Liver (tissue), 9 donors: ENCODE results near the gene TP73. TPM values are rescaled to one million over a fixed set of nuclear protein-coding genes. Genes with fewer than 3 reads are reported as not detected.

ENCODE experiments used
- DNase-seq: peaks from one replicate; pipeline ENCODE4 v3.0.0-alpha.2; 2017; ENCODE audit warnings: low spot score
- H3K27ac ChIP-seq, 2 donors: one replicate each; pipeline ENCODE4 v1.7.0; 2013; ENCODE audit warnings: inconsistent platforms in 2 of 2, low read length in 2 of 2, control low read depth in 1 of 2, low read depth in 1 of 2, mild to moderate bottlenecking in 1 of 2
- H3K27me3 ChIP-seq, 4 donors: one replicate each; pipeline versions ENCODE4 v1.6.1 to v1.7.0; 2013; ENCODE audit warnings: low read length in 3 of 4, inconsistent platforms in 1 of 4, mild to moderate bottlenecking in 1 of 4, moderate library complexity in 1 of 4; ENCODE audit not compliant: control insufficient read depth in 4 of 4, insufficient read depth in 4 of 4
- H3K36me3 ChIP-seq, 4 donors: one replicate each; pipeline versions ENCODE4 v1.6.1 to v1.7.0; 2013; ENCODE audit warnings: low read length in 3 of 4, mild to moderate bottlenecking in 3 of 4, low read depth in 1 of 4, moderate library complexity in 1 of 4; ENCODE audit not compliant: control insufficient read depth in 4 of 4, insufficient read depth in 3 of 4
- H3K4me1 ChIP-seq, 4 donors: one replicate each; pipeline versions ENCODE4 v1.6.1 to v1.7.0; 2013; ENCODE audit warnings: low read length in 3 of 4, mild to moderate bottlenecking in 3 of 4, moderate library complexity in 1 of 4; ENCODE audit not compliant: control insufficient read depth in 4 of 4, insufficient read depth in 4 of 4
- H3K4me3 ChIP-seq, 3 donors: one replicate each; pipeline versions ENCODE4 v1.6.1 to v1.7.0; 2013; ENCODE audit warnings: low read length in 3 of 3, control low read depth in 1 of 3, low read depth in 1 of 3, mild to moderate bottlenecking in 1 of 3
- H3K9ac ChIP-seq, 2 donors: one replicate each; pipeline ENCODE4 v1.7.0; 2013; ENCODE audit warnings: low read length in 2 of 2, mild to moderate bottlenecking in 2 of 2, moderate library complexity in 2 of 2, control low read depth in 1 of 2, low read depth in 1 of 2
- H3K9me3 ChIP-seq, 4 donors: one replicate each; pipeline versions ENCODE4 v1.6.1 to v1.7.0; 2013; ENCODE audit warnings: low read length in 3 of 4; ENCODE audit not compliant: control insufficient read depth in 4 of 4
- EGR1 ChIP-seq, 2 donors: IDR thresholded peaks; 2 replicates each; pipeline ENCODE4 v1.6.1; 2016 to 2018; ENCODE audit warnings: antibody characterized with exemption in 2 of 2, low read depth in 2 of 2
- FOXA1 ChIP-seq: IDR thresholded peaks from 2 replicates; pipeline ENCODE4 v1.6.1; 2016; ENCODE audit warnings: antibody characterized with exemption
- FOXA2 ChIP-seq: IDR thresholded peaks from 2 replicates; pipeline ENCODE4 v1.6.1; 2016; ENCODE audit warnings: antibody characterized with exemption
- HNF4A ChIP-seq, 2 donors: conservative IDR thresholded peaks; 2 replicates each; pipeline ENCODE4 v1.6.1; 2016; ENCODE audit warnings: antibody characterized with exemption in 2 of 2, mild to moderate bottlenecking in 2 of 2
- HNF4G ChIP-seq: IDR thresholded peaks from 2 replicates; pipeline ENCODE4 v1.6.1; 2016; ENCODE audit warnings: antibody characterized with exemption
- JUND ChIP-seq, 2 donors: IDR thresholded peaks; 2 replicates each; pipeline ENCODE4 v1.6.1; 2016; ENCODE audit warnings: antibody characterized with exemption in 2 of 2
- RAD21 ChIP-seq, 2 donors: IDR thresholded peaks; 2 replicates each; pipeline ENCODE4 v1.6.1; 2016; ENCODE audit warnings: antibody characterized with exemption in 2 of 2, mild to moderate bottlenecking in 2 of 2
- RXRA ChIP-seq, 2 donors: IDR thresholded peaks; 2 replicates each; pipeline ENCODE4 v1.6.1; 2017 to 2018; ENCODE audit warnings: antibody characterized with exemption in 2 of 2, mild to moderate bottlenecking in 1 of 2
- TAF1 ChIP-seq: conservative IDR thresholded peaks from 2 replicates; pipeline ENCODE4 v1.6.1; 2016; ENCODE audit warnings: antibody characterized with exemption, mild to moderate bottlenecking
- YY1 ChIP-seq: IDR thresholded peaks from 2 replicates; pipeline ENCODE4 v1.6.1; 2016; ENCODE audit warnings: antibody characterized with exemption, mild to moderate bottlenecking
- WGBS: extraction: QIAGEN DNeasy Blood & Tissue Kit; methylation state at CpG from one replicate; pipeline ENCODE4 v1.1.7; 2013; 5-methylcytosine and 5-hydroxymethylcytosine counted together
- polyA plus RNA-seq, 2 donors: library from polyadenylated mRNA; stranded (reverse) in 1 of 2; unstranded in 1 of 2; fragments of 200-250 nt in 1 of 2; fragments of >200 nt in 1 of 2; fragmentation: Nextera tagmentation in 1 of 2; extraction: Ambion mirVana in 1 of 2; gene quantifications; one replicate each; pipeline versions ENCODE4 v1.2.1 to v1.2.3, GENCODE V29; 2013 to 2015
- total RNA-seq, 2 donors: library from RNA; depleted of rRNA; stranded (reverse); fragments of >200 nt; gene quantifications; one replicate each; pipeline ENCODE4 v1.2.3, GENCODE V29; 2014
- TF ChIP-seq, protein P1 (sequence below): IDR thresholded peaks from 2 replicates; pipeline ENCODE4 v1.6.1; 2016; ENCODE audit warnings: antibody characterized with exemption, mild to moderate bottlenecking
- TF ChIP-seq, protein P2 (sequence below): IDR thresholded peaks from 2 replicates; pipeline ENCODE4 v1.6.1; 2016; ENCODE audit warnings: antibody characterized with exemption
- donor health status: healthy.
- donor health status: healthy.
- donor health status: healthy.
- donor health status: healthy.
- donor health status: healthy.

TP73 gene
- total and polyA plus RNA-seq, 4 donors: 0.08 to 0.29 (median 0.18) TPM

DNA sequence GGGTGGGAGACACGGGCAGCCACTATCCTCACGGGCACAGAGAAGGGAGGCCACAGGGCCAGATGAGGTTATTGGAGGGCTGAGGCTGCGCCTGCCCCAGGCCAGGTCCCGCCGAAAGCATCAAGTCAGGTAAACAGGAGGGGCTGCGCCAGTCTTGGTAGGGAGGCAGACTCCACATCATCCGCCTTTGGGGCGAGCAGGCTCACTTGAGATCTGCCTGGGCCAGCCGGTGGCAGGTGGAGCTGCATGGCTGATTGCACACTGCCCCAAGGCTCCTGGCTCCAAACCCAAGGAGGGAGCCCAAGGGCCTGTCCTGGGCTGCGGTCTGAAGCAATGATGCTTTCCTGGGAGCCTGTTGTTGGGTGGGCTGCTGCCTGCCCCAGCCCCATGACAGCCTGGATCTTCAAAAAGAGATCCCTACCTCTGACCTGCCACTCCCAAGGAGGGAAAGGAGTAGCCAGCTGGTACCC is 124.8 kb downstream of the TP73 start (continued):
- TF ChIP-seq, protein P1, sequence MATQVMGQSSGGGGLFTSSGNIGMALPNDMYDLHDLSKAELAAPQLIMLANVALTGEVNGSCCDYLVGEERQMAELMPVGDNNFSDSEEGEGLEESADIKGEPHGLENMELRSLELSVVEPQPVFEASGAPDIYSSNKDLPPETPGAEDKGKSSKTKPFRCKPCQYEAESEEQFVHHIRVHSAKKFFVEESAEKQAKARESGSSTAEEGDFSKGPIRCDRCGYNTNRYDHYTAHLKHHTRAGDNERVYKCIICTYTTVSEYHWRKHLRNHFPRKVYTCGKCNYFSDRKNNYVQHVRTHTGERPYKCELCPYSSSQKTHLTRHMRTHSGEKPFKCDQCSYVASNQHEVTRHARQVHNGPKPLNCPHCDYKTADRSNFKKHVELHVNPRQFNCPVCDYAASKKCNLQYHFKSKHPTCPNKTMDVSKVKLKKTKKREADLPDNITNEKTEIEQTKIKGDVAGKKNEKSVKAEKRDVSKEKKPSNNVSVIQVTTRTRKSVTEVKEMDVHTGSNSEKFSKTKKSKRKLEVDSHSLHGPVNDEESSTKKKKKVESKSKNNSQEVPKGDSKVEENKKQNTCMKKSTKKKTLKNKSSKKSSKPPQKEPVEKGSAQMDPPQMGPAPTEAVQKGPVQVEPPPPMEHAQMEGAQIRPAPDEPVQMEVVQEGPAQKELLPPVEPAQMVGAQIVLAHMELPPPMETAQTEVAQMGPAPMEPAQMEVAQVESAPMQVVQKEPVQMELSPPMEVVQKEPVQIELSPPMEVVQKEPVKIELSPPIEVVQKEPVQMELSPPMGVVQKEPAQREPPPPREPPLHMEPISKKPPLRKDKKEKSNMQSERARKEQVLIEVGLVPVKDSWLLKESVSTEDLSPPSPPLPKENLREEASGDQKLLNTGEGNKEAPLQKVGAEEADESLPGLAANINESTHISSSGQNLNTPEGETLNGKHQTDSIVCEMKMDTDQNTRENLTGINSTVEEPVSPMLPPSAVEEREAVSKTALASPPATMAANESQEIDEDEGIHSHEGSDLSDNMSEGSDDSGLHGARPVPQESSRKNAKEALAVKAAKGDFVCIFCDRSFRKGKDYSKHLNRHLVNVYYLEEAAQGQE: no peak
- TF ChIP-seq RAD21 (IDR thresholded peaks at IDR 0.05): no peak
- TF ChIP-seq, protein P2, sequence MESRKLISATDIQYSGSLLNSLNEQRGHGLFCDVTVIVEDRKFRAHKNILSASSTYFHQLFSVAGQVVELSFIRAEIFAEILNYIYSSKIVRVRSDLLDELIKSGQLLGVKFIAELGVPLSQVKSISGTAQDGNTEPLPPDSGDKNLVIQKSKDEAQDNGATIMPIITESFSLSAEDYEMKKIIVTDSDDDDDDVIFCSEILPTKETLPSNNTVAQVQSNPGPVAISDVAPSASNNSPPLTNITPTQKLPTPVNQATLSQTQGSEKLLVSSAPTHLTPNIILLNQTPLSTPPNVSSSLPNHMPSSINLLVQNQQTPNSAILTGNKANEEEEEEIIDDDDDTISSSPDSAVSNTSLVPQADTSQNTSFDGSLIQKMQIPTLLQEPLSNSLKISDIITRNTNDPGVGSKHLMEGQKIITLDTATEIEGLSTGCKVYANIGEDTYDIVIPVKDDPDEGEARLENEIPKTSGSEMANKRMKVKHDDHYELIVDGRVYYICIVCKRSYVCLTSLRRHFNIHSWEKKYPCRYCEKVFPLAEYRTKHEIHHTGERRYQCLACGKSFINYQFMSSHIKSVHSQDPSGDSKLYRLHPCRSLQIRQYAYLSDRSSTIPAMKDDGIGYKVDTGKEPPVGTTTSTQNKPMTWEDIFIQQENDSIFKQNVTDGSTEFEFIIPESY: no peak
- no peak for TF ChIP-seq FOXA1
- TF ChIP-seq HNF4G: no peak
- TF ChIP-seq YY1: no peak

GRCh38 chr1:3777647-3778589 is 125.6 kb downstream of the TP73 start:
- no peak for DNase-seq
- H3K9ac ChIP-seq: no peak overlapping the region
- H3K9me3 ChIP-seq: no peaks in the 10 kb centered on the region
- no peak overlapping the region for H3K4me3 ChIP-seq
- H3K27ac ChIP-seq: no peak overlapping the region
- TF ChIP-seq TAF1 (no peak), RXRA (IDR thresholded peaks at IDR 0.05) (no peak), RAD21 (IDR thresholded peaks at IDR 0.05) (no peak), HNF4A (conservative IDR thresholded peaks at IDR 0.05) (no peak), EGR1 (IDR thresholded peaks at IDR 0.05; ENCODE audit: low read depth in 2 of 2) (no peak), FOXA2 (no peak), JUND (IDR thresholded peaks at IDR 0.05) (no peak)
- TF ChIP-seq, protein P2: no peak
- peaks cover 12 to 35% (median 28%) of the 10 kb centered on the region in 4 donors for H3K36me3 ChIP-seq
- peaks cover 17 to 37% (median 33%) of the 10 kb centered on the region in 4 donors for H3K4me1 ChIP-seq
- H3K27me3 ChIP-seq: no peaks in the 10 kb centered on the region
- WGBS: 90% methylated on average over 20 of the region's 20 CpGs
